GM18867 (cell line): ENCODE results near the gene TMEM132D.

Source experiments
- ATAC-seq: cut with Tn5 transposase; IDR thresholded peaks from one replicate; pipeline ENCODE4 v1.9.1; 2021; ENCODE audit warnings: mild to moderate bottlenecking, moderate library complexity; ENCODE audit not compliant: unreplicated experiment

Gene TMEM132D

GRCh38 chr12:129750421-129750820, 153.4 kb downstream of the TMEM132D start:
- ATAC-seq, result no peak

GRCh38 chr12:129746318-129746717, 157.5 kb downstream of the TMEM132D start:
- ATAC-seq, result no peak

DNA sequence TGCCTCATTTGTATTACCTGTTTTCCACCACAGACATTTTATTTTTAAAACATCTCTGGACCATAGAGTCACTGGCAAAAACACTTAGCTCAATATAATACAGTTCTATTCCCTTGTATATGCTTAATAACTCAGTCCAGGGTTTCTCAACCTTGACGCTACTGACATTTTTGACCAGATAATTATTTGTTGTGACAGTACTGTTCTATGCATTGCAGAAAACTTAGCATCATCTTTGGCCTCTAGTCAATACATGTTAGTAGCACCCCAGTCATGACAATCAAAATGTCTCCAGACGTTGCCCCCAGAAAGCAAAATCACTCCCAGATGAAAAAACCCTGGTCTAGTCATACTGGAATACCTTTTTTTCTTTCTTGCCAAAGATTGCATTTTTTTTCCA, 174.7 kb downstream of the TMEM132D start:
- ATAC-seq, result no peak

GRCh38 chr12:129727100-129727499, 176.7 kb downstream of the TMEM132D start:
- no peak for ATAC-seq

DNA sequence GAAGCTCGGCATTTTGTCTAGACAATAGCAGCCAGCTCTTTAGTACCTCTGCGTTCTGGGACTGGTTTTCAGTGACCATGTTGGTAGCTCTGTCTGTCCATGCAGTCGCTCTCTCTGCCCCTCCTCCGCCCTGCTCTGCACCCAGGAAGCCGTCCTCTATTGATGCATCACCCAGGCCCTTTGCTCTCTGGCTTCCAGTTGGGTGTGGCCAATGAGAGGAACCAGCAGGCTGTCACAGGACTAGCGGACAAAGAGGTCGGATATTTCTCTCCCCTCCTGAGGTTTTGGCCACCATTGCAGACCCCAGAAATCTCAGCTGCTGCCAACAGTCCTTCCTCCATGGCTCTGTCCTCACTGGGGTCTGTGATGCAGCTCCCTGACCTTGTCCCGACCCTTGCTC, 180.6 kb downstream of the TMEM132D start:
- no peak for ATAC-seq

DNA sequence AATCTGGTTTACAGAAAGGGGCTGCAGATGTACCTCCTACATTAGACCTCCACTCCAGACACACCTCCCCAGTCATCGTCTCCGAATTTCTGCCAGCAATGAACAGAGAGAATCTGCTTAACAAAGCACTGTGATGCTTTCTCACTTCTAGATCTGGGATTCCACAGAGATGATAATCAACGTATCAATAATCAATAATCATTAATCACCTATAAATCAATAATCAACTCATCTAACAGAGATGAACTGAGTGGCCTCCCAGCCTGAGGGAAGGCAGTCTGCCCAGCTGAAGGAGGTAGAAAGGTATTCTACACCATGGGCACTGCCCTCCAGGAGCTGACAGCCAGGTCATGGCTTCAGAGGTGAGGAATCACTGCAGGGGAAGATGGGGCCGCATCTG, 183.2 kb downstream of the TMEM132D start:
- ATAC-seq, result no peak

- no peak for ATAC-seq
Measured at GRCh38 chr12:129719416-129719815, 184.4 kb downstream of the TMEM132D start.

DNA sequence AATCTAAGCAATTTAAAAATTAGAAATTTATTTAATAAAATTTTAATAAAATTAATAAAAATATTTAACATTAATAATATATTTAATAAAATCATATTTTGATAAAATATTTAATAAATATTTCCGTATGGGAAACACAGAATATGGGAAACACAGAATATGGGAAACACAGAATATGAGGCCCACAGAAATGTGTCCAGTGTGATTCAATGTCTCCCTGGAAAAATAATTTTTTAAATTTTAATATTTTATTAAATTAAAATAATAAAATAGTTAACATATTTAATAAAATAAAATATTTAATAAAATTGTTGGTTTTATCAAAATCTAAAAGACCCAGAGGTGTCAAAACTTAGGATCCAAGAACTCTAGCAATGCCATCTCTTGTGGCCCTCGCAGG, 186.4 kb downstream of the TMEM132D start:
- ATAC-seq, result no peak

DNA sequence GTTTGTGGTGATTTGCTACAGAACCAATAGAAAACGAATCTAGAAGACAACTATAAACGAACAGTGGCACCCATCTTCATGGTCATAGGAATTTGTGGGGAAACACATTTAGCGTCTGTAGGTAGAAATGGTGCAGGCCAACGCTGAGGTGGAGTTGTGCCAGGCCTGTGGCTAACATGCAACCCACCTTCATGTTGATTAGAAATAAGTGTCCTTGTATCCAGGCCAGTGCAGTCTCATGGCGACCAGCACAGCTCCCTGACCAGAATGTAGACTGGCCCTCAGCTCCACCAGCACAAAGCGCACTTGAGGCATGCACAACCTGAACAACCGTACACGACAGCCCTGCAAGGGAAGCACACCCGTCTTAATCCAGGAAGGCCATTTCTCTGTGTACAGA, 187.0 kb downstream of the TMEM132D start:
- ATAC-seq, result no peak

DNA sequence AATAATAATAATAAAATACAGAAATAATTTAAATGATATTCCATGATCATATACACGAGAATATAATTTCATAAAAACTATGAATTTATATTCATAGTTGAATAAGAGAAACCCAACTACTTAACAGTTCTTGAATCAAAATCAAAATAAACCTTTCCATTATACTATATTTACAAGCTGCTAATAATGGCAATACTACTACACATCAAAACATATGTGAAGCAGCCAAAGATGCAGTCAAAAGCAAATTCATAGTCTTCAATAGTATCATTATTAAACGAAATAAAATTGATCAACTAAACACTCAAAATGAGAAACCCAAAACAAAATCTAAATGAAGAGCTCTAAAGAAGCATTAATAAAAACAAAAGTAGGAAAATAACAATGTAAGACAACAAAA, 197.1 kb downstream of the TMEM132D start:
- no peak for ATAC-seq

DNA sequence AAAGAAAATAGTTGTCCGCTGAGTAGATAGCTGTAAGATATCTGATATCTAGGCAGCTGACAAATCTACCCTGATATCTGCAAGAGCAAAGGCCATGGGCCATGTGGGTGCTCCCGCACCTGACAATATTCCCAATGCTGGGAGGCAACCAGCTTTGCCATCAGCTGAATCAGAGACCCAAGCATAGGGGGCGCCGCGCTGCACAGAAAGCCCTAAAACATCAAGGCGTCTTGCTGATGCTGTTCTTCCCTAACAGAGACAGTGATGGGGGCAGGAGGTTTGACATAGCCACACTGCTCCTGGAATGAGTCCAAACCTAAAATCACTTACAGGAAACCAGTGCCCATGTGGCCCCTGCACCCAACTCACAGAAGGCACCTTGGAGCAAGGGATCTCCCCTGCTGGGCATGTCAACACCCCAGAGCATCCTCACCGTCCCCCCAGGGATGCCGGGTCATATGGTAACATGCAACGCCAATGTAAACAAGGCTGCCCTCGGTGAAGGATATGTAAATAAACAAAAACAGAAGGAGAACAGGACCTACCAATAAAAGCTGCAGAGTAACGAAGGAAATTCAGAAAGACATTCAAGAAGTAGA, 199.5 kb downstream of the TMEM132D start:
- ATAC-seq, result no peak

DNA sequence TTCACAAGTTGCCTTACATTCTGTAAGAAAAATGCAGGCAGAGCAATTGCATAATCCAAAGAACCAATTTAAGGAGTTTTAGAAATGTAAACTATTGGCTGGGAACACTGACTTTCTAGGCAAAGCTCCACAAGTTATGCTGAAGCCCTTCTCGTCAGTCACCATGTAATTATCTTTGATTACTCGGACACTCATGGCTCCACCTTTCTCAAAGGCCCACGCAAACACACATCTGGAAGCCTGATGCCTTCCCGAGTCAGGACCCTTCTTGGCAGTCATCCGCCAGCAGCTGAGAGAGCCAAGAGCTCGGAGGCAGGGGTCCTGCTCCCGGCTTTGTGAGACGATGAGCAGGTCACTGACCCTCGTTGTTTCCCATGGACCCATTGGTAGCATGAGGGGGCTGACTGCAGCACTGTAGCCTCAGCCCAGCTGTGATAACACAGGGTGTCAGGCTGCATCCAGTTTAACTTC, 202.2 kb downstream of the TMEM132D start:
- no peak for ATAC-seq

DNA sequence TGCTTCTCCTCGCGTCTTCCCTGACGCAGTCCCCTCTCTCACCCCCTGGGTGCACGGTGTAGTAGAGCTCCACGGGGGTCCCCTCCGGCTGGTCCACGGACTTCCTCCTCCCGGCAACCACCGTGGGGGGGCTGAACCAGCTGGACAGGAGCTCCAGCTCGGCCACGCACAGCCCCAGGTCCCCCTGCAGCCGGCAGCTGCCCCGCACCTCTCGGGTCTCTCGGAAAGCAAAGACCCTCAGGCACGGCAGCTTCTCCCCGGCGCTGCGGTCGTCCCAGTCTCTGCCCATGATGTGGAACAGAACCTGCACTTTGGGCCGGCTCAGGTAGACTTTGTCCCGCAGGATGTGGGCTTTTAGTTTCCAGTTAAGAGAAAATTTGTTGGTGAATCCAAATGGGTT, 203.8 kb downstream of the TMEM132D start:
- ATAC-seq, result no peak

DNA sequence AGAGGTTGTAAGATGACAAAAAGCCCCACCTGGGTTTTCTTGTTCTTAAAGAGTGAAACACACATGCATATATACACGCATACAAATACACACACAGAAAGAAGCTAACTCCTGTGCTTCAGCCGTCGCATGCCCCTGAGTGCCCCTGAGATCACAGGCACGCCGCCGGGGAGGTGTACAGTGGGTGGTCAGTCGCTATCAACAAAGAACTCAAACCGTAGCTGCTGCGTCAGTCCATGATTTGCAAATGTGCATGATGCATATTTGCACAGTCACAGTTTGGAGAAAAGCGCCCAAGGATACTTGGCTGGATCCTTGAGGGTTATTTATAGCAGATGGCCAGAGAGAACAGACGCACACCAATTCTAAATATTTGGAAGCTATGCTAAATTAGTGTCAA, 206.9 kb downstream of the TMEM132D start:
- no peak for ATAC-seq

DNA sequence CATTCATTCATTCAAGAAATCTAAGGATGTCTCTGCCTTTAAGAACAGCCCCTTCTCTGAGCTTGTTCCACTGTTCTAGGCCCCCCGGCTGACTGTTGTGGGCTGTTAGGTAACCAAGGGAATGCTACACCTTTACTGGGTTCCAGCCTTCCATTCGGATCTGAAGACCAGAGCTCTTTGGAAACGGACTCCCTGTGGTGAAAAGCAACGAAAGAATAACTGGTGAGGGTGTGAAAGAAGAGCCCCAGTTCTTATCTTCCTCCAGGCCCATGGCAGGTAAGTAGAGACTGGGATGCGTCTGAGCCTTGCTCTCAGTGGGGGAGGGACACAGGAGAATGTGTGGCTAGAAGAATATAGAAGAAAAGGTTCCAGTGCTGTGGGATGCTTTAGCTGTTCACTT, 207.4 kb downstream of the TMEM132D start:
- no peak for ATAC-seq

GRCh38 chr12:129693731-129694130, 210.1 kb downstream of the TMEM132D start:
- no peak for ATAC-seq

- ATAC-seq, result no peak
Measured at GRCh38 chr12:129687731-129688130, 216.1 kb downstream of the TMEM132D start.

- no peak for ATAC-seq
Measured at GRCh38 chr12:129681830-129682229, 222.0 kb downstream of the TMEM132D start.

DNA sequence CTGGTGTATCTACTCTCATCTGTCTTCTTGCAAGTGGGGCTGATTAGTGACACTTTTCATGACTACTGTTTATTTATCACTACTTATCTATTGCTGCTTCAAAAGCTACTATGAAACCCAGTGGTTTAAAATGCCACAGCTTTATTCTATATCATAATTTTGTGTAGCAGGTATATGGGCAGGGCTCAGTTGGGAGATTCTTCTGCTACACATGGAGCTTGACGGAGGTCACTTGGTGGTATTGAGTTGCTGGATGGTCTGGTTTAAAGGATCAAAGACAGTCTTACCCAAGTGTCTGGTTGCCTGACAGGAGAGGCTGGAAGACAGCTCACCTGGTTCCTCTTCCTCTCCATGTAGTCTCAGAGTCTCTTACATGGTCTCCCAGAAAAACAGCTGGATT, 222.7 kb downstream of the TMEM132D start:
- no peak for ATAC-seq

DNA sequence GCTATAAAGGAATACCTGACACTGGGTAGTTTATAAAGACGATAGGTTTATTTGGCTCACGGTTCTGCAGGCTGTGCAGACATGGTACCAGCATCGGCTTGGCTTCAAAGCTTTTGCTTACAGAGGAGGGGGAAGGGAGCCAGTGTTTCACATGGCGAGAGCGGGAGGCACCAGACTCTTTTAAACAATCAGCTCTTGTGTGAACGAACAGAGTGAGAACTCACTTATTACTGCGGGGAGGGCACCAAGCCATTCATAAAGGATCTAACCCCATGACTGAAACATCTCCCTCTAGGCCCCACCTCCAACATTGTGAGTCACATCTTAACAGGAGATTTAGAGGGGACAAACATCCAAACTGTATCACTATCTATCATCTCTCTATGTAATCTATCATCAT, 227.4 kb downstream of the TMEM132D start:
- ATAC-seq, result no peak

DNA sequence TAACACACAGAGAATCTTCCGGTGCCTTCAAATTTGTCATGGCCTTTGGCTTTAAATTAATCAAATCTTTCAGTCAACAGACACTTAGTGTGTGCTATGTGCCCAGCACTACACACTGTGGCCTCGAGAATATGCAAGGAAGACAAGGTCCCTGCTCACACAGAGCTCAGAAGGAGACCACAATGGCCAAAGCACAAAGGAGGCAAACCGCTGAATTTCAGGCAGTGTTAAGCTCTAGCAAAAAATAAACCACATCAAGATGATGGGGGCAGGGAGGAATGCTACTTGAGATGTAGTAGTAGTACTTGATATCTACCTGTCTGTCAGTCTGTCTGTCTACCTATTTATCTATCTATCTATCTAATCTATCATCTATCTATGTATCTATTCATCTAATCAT, 227.9 kb downstream of the TMEM132D start:
- ATAC-seq, result no peak

DNA sequence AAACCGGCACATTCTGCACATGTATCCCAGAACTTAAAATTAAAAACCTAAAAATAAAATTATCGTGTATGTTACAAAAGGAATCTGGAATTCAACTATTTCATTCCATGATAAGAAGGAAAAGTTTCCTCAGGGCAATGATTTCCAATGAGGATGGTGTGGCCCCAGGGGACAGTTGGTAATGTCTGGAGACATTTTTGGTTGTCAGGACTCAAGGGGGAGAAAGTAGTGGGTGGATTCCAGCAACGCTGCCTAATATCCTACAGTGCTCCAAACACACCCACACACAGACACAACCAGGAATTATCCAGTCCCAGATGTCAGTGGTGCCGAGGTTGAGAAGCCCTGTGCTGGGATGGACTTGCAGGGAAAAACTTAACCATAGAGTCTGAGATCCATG, 228.3 kb downstream of the TMEM132D start:
- ATAC-seq, result no peak

DNA sequence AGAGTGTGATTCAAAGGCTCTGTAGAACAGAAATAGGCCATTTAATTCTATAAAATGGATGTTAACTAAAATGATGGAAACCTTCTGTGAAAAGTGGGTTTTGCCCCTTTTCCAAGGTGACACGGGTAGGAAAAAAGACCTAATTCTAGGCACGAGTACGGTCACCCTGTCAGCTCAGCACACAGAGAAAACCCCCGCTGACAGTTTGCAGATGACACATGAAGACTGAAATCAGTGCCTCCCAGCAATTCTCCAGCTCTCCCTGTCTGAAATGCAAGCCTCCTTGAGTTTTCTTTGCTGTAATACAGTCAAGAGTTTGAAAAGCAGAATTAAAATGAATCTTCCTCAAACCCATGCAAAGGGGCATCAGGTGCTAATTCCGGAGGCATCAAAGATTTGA, 230.0 kb downstream of the TMEM132D start:
- no peak for ATAC-seq
